ENCODE data around the gene ALAS2.
"Not testable (repeated sequence)": the region's sequence is repeated elsewhere in the genome, so short reads cannot be mapped to it uniquely, and the experiment has no call there.

Gene ALAS2, protein sequence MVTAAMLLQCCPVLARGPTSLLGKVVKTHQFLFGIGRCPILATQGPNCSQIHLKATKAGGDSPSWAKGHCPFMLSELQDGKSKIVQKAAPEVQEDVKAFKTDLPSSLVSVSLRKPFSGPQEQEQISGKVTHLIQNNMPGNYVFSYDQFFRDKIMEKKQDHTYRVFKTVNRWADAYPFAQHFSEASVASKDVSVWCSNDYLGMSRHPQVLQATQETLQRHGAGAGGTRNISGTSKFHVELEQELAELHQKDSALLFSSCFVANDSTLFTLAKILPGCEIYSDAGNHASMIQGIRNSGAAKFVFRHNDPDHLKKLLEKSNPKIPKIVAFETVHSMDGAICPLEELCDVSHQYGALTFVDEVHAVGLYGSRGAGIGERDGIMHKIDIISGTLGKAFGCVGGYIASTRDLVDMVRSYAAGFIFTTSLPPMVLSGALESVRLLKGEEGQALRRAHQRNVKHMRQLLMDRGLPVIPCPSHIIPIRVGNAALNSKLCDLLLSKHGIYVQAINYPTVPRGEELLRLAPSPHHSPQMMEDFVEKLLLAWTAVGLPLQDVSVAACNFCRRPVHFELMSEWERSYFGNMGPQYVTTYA

GRCh38 chrX:55030271-55031205 is at the start of gene ALAS2:
ALAS2 (minus strand) TSS chrX:55030977; CDS start chrX:55026000, 4,977 bp downstream.
- no peak for DNase-seq (ENCODE audit: low read depth)

DNA sequence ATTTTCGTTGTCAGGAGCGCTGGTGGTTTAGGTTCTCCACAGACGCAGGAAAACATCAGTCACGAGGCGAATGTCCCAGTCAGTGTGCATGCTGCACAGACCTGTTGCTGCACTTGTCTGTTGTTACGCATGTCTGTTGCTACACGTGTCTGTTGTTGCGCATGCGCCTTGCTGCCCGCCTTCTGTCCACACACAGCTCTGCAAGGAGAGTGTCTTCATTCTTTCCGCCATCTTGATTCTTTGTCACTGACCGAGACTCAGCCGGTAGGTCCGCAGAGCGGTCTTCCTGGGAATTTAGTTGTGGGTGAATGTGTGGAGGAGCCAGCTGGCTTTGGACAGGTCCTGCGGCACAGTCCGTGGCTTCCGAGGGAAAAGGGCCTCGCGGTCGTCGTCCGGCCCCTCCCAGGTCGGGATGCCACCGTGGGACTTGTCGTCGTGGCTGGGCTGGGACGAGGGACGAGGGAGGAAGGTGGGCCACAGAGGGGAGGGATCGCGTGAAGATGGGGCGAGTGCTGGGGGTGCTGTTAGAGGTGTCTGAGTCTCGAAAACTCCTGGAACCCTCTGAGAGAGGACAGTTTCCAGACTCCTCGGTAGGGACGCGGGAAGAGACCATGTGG is 44.2 kb upstream of the ALAS2 start, which contains the start of gene PAGE2B:
Gene PAGE2B (plus strand): TSS at position 180 of the 617 bp plus-strand sequence. CDS start 1,012 bp downstream, outside the sequence.
- no peak for DNase-seq (ENCODE audit: low read depth)

DNA sequence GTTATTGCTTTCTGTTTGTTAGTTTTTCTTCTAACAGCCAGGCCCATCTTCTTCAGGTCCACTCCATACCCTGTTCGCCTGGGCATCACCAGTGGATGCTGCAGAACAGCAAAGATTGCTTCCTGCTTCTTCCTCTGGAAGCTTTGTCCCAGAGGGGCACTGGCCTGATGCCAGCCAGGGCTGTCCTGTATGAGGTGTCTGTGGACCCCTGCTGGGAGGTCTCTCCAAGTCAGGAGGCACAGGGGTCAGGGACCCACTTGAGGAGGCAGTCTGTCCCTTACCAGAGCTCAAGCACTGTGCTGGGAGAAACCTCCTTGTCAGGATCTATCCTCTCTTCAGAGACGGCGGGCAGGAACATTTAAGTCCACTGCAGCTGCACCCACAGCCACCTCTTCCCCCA is 41.5 kb upstream of the ALAS2 start:
- no peak for DNase-seq (ENCODE audit: low read depth)

DNA sequence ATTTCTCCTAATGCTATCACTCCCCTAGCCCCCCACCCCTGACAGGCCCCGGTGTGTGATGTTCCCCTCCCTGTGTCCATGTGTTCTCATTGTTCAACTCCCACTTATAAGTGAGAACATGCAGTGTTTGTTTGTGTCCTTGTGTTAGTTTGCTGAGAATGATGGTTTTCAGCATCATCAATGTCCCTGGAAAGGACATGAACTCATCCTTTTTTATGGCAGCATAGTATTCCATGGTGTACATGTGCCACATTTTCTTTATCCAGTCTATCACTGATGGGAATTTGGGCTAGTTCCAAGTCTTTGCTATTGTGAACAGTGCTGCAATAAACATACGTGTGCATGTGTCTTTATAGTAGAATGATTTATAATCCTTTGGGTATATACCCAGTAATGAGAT is 36.4 kb upstream of the ALAS2 start:
- not testable (repeated sequence) for DNase-seq (ENCODE audit: low read depth)

DNA sequence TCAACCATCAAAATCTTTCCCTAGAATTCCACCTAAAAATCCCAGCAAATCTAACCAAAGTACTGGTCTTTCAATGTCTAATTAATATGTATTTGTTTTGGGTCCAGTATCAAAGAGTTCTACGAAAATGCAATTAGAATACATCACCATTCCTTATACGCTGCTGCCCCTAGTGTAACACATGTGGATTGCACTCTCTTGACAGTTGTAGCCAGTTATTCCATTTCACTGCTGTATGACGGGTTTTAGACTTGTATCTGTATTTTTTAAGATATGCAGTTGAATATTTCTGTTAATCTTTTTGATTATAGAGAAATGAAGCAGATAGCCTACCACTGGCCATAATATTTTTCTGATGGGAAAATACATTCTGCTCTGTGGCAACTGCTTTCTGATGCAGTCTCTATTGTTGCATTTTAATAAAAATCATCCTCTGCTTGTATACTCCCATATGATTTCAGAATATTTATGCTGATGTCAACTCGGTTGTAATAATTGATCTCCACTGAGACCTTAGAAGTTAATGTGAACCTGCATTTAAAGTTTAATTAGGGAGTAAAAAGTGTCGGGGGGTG is 27.0 kb upstream of the ALAS2 start:
- no peak for DNase-seq (ENCODE audit: low read depth)

DNA sequence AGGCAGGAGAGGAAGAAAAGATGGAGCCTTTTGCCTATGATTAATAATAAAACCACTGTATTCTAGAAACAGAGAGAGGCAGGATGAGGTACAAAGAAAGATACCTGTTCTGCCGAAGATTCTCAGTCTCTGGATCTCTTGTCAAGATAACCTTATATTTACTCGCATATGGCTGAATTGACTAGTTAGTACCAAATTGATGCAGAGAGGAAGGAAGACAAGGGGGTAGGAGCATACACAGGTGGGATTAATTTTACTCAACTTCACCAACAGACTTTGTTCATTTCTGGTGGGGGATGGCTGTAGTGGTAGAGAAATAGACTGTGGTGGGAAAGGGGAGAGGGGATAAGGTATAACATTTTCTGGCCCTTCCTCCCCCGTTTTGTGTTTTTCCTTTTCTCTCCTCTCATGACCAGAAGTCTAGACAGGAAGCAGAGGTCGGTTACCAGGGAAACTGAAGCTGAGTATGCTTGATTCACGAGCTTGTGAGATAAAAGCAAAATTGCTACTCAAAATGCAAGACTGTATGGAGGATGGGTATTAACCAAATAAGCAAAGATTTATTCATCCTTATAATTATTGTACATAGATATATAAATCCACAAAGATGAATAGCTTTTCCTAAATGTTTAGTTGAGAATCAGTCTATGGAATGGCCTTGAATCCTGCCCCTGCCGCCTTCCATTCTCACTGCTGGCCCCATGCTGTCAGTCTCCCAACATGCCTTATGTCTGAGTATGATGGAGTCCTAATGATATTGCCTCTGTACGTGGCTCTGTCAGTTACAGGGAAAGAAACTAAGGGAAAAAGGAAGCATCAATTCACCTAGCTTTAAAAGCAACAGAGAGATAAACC is 26.3 kb upstream of the ALAS2 start:
- DNase-seq (ENCODE audit: low read depth) = no peak

- not testable (repeated sequence) for DNase-seq (ENCODE audit: low read depth)
Measured at GRCh38 chrX:55050599-55050998, 19.8 kb upstream of the ALAS2 start.

DNA sequence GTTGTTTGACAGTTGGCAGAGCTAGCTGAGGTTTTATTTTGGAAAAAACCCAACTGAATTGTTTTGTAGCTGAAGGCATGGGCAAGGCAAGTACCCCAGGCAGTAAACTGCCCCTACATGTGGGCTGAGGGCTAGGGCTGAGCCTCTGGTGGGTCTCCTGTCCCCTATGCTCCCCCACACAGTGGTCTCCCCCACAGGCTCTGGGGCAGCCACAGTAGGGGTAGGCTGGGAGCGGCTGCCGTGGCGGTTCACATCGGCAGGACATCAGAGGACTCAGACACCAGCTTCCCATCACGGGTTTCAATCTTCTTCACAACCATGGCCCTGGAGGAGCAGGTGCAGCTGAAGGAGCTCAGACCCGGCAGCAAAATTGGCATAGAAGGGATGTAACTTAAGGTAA is 10.7 kb upstream of the ALAS2 start:
- DNase-seq (ENCODE audit: low read depth) = no peak

GRCh38 chrX:55039471-55039870 is 8.7 kb upstream of the ALAS2 start:
- no peak for DNase-seq (ENCODE audit: low read depth)

DNA sequence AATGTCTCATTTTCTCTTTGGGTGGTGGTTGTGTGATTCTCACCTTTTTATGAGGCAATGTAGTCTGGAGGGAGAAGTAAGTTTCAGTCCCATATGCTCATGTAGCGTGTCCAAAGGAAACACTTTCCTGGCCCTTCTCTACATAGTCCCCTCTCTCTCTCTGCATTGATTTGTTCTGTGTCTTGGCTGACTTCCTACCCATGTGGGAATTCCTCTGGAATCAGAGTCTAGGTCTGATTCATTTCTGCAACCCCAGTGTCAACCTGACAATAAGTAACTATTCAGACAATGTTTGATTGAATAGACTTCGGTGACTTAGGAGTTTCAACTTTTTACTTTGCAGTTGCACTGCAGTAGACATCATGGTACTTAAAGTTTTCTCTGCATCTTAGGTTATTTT is 2.7 kb upstream of the ALAS2 start:
- DNase-seq (ENCODE audit: low read depth) = no peak

DNA sequence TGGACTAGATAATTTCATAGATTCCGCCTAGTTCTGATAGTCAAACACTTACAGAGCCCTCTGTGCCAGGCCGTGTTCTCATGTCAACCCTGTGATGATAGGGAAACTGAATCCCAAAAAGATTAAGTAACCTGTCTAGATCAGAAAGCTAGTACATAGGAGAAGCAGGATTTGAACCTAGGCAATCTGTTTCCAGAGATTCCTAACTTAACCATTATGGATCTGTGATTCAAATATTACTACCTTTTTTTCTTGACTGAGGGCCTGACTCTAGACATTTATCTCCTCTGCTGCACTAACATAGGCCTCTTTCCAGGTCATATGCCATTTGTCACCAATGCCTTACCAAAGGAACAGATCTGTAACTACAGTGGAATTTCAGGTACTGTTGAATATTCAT is 1.5 kb downstream of the ALAS2 start:
- no peak for DNase-seq (ENCODE audit: low read depth)

DNA sequence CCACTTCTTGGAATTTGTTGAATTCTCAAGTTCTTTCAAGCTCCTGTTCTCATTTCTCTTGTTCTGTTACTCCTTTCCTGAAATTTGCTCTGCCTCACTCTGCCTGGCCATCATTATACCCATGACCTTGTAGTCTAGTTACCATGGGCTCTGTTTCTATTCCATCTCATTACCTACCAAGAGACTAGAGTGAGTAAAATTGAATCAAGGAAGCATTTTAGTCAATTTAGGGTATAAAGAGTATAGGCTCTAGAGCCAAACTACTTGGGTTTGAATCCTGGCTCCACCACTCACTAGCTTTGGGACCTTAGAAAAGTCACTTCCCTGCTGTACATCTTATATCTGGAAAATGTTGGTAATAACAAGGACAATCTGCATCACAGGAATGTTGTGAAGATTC is 2.2 kb downstream of the ALAS2 start:
- no peak for DNase-seq (ENCODE audit: low read depth)

- DNase-seq (ENCODE audit: low read depth) = no peak
Measured at GRCh38 chrX:55028040-55028439, 2.7 kb downstream of the ALAS2 start.

DNA sequence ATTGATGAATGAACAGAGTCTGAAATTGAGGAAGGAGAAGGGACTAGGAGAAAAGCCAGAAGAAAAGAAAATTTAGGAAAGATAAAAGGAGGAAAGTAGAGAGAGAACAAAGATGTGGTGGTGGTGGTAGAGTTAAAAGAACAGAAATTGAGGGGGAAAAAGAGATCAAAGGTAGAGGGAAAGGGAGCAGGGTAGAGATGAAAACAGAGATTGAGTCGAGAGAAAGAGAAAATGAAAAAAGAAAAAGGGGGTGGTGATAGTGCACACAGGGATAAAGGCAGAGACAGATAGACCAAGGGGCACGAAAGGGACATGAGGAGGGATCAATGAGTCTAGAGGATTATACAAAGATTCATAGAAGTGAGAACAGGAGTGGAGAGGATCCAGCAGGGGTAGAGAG is 3.9 kb downstream of the ALAS2 start:
- no peak for DNase-seq (ENCODE audit: low read depth)

DNA sequence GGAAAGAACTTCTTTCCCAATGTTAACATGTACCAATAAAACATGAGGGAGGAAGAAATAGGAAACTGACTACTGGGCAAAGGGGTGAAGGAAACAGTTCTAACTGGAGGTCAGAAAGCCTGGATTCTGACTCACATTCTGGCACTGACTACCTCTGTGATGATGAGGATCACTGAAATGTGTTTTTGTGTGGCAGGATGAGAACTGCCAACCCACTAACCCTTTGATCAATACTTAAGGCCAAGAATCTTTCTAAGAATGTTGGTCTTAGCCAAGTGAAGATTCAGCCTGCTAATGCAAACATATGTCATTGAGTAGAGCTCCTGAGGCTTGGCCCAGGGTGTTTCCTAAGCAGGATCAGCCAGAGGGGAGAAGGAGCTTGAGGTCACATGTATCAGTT is 4.6 kb downstream of the ALAS2 start:
- no peak for DNase-seq (ENCODE audit: low read depth)

- DNase-seq (ENCODE audit: low read depth) = no peak
Measured at GRCh38 chrX:55014897-55015299, 15.9 kb downstream of the ALAS2 start.

GRCh38 chrX:55011294-55011693 is 19.5 kb downstream of the ALAS2 start:
- DNase-seq (ENCODE audit: low read depth) = no peak

DNA sequence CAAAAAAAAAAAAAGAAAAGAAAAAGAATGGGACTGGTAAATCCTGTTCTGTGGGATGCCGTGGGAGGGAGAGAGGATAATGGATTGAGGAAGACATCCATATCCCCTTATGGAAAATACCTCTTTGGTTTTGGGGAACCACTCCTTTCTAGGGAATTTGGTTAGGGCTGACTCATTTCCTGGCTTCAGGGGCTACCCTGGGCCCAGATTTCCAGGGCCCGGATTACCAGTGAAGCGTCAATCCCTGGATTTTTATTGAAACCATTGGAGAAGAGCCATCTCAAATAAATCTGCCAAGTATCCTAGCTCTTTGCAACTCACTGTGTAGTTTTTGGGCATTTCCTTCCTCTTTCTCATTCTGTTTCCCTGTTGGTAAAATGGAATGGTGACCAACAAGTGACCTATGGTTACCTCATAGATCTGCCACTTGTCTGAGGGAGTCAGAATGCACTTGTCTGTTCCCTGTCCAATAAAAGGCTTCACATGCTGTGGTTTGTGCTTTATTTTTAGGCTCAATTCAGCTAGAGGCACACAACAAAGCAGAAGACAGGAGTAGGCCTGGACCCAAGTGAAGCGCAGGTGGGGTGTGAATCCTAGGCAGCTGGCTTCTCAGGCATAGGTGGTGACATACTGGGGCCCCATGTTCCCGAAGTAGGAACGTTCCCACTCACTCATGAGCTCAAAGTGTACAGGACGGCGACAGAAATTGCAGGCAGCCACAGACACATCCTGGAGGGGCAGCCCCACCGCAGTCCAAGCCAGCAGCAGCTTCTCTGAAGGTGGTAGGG is 22.0 kb downstream of the ALAS2 start:
- DNase-seq (ENCODE audit: low read depth) = peak; percentile 23

GRCh38 chrX:55007656-55008055 is 23.1 kb downstream of the ALAS2 start:
- no peak for DNase-seq (ENCODE audit: low read depth)

Measured in HS-27A (cell line).